ENCODE data around the gene PWP2. TPM values are rescaled to one million over a fixed set of nuclear protein-coding genes. Genes with fewer than 3 reads are reported as not detected.

PWP2 gene
- total RNA-seq, 1 donor from 2014 or later = 22.1 TPM

- Mint-ChIP-seq H3K4me1 (ENCODE audit: low read depth, unreplicated experiment) (peaks cover 5% of the 10 kb centered on the region), H3K4me3 (ENCODE audit: unreplicated experiment) (no peak overlapping the region), H3K27me3 (ENCODE audit: unreplicated experiment) (no peaks in the 10 kb centered on the region), H3K9me3 (ENCODE audit: unreplicated experiment) (peaks cover 2% of the 10 kb centered on the region), H3K27ac (ENCODE audit: unreplicated experiment) (peak overlapping the region; percentile 14), H3K36me3 (ENCODE audit: unreplicated experiment) (no peaks in the 10 kb centered on the region)
- TF ChIP-seq, protein P1, sequence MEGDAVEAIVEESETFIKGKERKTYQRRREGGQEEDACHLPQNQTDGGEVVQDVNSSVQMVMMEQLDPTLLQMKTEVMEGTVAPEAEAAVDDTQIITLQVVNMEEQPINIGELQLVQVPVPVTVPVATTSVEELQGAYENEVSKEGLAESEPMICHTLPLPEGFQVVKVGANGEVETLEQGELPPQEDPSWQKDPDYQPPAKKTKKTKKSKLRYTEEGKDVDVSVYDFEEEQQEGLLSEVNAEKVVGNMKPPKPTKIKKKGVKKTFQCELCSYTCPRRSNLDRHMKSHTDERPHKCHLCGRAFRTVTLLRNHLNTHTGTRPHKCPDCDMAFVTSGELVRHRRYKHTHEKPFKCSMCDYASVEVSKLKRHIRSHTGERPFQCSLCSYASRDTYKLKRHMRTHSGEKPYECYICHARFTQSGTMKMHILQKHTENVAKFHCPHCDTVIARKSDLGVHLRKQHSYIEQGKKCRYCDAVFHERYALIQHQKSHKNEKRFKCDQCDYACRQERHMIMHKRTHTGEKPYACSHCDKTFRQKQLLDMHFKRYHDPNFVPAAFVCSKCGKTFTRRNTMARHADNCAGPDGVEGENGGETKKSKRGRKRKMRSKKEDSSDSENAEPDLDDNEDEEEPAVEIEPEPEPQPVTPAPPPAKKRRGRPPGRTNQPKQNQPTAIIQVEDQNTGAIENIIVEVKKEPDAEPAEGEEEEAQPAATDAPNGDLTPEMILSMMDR (IDR thresholded peaks at IDR 0.05; ENCODE audit: partially characterized antibody, unreplicated experiment) = no peak
- DNase-seq = no peak
These were observed 40.0 kb upstream of the PWP2 start for GRCh38 chr21:44067011-44067839.

- no peak for DNase-seq
- Mint-ChIP-seq H3K4me3 (ENCODE audit: unreplicated experiment) (no peak overlapping the region), H3K9me3 (ENCODE audit: unreplicated experiment) (no peaks in the 10 kb centered on the region), H3K27ac (ENCODE audit: unreplicated experiment) (no peak overlapping the region), H3K4me1 (ENCODE audit: low read depth, unreplicated experiment) (peaks cover 5% of the 10 kb centered on the region), H3K36me3 (ENCODE audit: unreplicated experiment) (no peaks in the 10 kb centered on the region), H3K27me3 (ENCODE audit: unreplicated experiment) (peaks cover 4% of the 10 kb centered on the region)
- TF ChIP-seq, protein P1 (IDR thresholded peaks at IDR 0.05; ENCODE audit: partially characterized antibody, unreplicated experiment) = no peak
These were observed 36.8 kb upstream of the PWP2 start for GRCh38 chr21:44070391-44070790.

GRCh38 chr21:44071359-44072104 lies 35.7 kb upstream of the PWP2 start:
- peaks cover 4% of the 10 kb centered on the region for H3K27me3 Mint-ChIP-seq (ENCODE audit: unreplicated experiment)
- no peak for DNase-seq
- TF ChIP-seq, protein P1 (IDR thresholded peaks at IDR 0.05; ENCODE audit: partially characterized antibody, unreplicated experiment) = no peak
- H3K4me1 Mint-ChIP-seq (ENCODE audit: low read depth, unreplicated experiment) = peaks cover 5% of the 10 kb centered on the region
- H3K4me3 Mint-ChIP-seq (ENCODE audit: unreplicated experiment) = no peak overlapping the region
- H3K9me3 Mint-ChIP-seq (ENCODE audit: unreplicated experiment) = no peaks in the 10 kb centered on the region
- no peak overlapping the region for H3K27ac Mint-ChIP-seq (ENCODE audit: unreplicated experiment)
- peaks cover 4% of the 10 kb centered on the region for H3K36me3 Mint-ChIP-seq (ENCODE audit: unreplicated experiment)

DNA sequence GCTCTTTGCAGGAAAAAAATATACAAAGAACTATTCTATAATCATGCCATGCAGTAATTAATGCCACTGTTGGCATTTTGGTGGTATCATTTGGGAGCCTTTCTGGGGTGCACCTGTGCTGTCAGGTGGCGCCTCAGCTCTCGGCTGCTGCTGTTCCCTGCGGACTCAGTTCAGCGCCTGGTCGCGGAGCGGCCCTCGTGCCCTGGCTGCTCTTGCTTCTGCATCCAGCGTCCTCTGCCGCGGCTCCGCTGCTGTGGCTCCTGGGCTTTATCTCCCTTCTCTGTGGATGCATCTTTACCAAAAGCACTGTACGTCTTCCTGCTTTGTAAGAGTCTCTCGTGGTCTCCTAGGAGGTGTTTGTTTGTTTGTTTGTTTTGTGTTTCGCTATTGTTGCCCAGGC lies 35.1 kb upstream of the PWP2 start:
- H3K9me3 Mint-ChIP-seq (ENCODE audit: unreplicated experiment) = no peaks in the 10 kb centered on the region
- peaks cover under 1% of the 10 kb centered on the region for H3K4me1 Mint-ChIP-seq (ENCODE audit: low read depth, unreplicated experiment)
- DNase-seq = no peak
- peaks cover 4% of the 10 kb centered on the region for H3K27me3 Mint-ChIP-seq (ENCODE audit: unreplicated experiment)
- no peak overlapping the region for H3K27ac Mint-ChIP-seq (ENCODE audit: unreplicated experiment)
- TF ChIP-seq, protein P1 (IDR thresholded peaks at IDR 0.05; ENCODE audit: partially characterized antibody, unreplicated experiment) = no peak
- H3K36me3 Mint-ChIP-seq (ENCODE audit: unreplicated experiment) = peaks cover 7% of the 10 kb centered on the region
- no peak overlapping the region for H3K4me3 Mint-ChIP-seq (ENCODE audit: unreplicated experiment)

Data from glutamatergic neuron (in vitro differentiated cells).